Erythroblast (primary cell): ENCODE data around the gene UGT1A4.
A peak's percentile ranks its signal among the peaks of the same experiment; 100 is the strongest.
"Not testable (repeated sequence)": the region's sequence is repeated elsewhere in the genome, so short reads cannot be mapped to it uniquely, and the experiment has no call there.

Experiments
- DNase-seq, 2 experiments: peaks; one replicate each; lab custom pipeline; 2025; lab: John Stamatoyannopoulos, UW
- GATA1 ChIP-seq: IDR thresholded peaks from 2 replicates; pipeline ENCODE4 v1.6.1; 2011; ENCODE audit warnings: low read depth, mild to moderate bottlenecking, control low read depth, low read length, moderate library complexity
- POLR2A ChIP-seq: IDR thresholded peaks from 2 replicates; pipeline ENCODE4 v1.6.1; 2011; ENCODE audit warnings: mild to moderate bottlenecking, low read length

Gene UGT1A4

GRCh38 chr2:233711312-233712008, 7.1 kb upstream of the UGT1A4 start:
- no peak for TF ChIP-seq GATA1
- no peak for TF ChIP-seq POLR2A
- DNase-seq = peak; percentile 67 to 82

DNA sequence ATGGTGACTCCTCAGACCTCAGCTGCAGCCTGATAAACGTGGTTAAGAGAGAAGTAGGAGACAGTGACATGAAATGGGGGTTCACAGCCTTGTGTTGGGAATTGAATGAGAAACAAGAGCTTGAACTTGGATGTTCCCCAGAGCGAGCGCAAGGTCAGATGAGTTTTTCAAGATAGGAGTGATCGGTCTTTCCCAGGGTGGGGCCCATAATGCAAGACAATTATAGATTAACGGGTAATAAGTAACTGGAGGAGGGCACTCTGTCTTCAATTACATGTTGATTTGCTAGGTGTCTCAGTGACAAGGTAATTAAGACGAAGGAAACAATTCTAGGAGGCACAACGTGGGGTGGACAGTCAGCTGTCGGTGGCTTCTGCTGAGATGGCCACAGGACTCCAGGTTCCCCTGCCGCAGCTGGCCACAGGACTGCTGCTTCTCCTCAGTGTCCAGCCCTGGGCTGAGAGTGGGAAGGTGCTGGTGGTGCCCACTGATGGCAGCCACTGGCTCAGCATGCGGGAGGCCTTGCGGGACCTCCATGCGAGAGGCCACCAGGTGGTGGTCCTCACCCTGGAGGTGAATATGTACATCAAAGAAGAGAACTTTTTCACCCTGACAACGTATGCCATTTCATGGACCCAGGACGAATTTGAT, 5.8 kb upstream of the UGT1A4 start, which contains the start of gene UGT1A5:
Gene UGT1A5, plus strand, starts transcription at position 297 of the 651 bp plus-strand sequence. Its CDS starts 85 bp downstream, at position 382.
- TF ChIP-seq GATA1 (no peak), POLR2A (no peak)
- no peak for DNase-seq

DNA sequence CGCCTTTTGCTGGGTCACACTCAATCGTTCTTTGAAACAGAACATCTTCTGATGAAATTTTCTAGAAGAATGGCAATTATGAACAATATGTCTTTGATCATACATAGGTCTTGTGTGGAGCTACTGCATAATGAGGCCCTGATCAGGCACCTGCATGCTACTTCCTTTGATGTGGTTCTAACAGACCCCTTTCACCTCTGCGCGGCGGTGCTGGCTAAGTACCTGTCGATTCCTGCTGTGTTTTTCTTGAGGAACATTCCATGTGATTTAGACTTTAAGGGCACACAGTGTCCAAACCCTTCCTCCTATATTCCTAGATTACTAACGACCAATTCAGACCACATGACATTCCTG, 5.3 kb upstream of the UGT1A4 start:
- no peak for TF ChIP-seq POLR2A
- TF ChIP-seq GATA1 = no peak
- no peak for DNase-seq

GRCh38 chr2:233714121-233714520, 4.4 kb upstream of the UGT1A4 start:
- DNase-seq = no peak
- TF ChIP-seq GATA1 (no peak), POLR2A (no peak)

GRCh38 chr2:233728723-233729301, 10.3 kb downstream of the UGT1A4 start, which contains the start of gene UGT1A3:
Gene UGT1A3 (plus strand): TSS chr2:233729042. CDS start chr2:233729127, 85 bp downstream.
- TF ChIP-seq POLR2A (no peak), GATA1 (no peak)

GRCh38 chr2:233736868-233737653, 18.5 kb downstream of the UGT1A4 start:
- DNase-seq = not testable (repeated sequence)

More at GRCh38 chr2:233728723-233729301, 10.3 kb downstream of the UGT1A4 start, which contains the start of gene UGT1A3:
- DNase-seq = no peak

GRCh38 chr2:233740870-233741269, 22.3 kb downstream of the UGT1A4 start:
- no peak for TF ChIP-seq POLR2A
- TF ChIP-seq GATA1 = no peak
- DNase-seq = no peak

- DNase-seq = no peak
- TF ChIP-seq POLR2A (no peak), GATA1 (no peak)
Observed at GRCh38 chr2:233743464-233744259, 25.1 kb downstream of the UGT1A4 start.

GRCh38 chr2:233745073-233745755, 26.7 kb downstream of the UGT1A4 start:
- no peak for DNase-seq
- TF ChIP-seq GATA1 (no peak), POLR2A (no peak)

- not testable (repeated sequence) for DNase-seq
Observed at GRCh38 chr2:233745838-233746237, 27.3 kb downstream of the UGT1A4 start.

DNA sequence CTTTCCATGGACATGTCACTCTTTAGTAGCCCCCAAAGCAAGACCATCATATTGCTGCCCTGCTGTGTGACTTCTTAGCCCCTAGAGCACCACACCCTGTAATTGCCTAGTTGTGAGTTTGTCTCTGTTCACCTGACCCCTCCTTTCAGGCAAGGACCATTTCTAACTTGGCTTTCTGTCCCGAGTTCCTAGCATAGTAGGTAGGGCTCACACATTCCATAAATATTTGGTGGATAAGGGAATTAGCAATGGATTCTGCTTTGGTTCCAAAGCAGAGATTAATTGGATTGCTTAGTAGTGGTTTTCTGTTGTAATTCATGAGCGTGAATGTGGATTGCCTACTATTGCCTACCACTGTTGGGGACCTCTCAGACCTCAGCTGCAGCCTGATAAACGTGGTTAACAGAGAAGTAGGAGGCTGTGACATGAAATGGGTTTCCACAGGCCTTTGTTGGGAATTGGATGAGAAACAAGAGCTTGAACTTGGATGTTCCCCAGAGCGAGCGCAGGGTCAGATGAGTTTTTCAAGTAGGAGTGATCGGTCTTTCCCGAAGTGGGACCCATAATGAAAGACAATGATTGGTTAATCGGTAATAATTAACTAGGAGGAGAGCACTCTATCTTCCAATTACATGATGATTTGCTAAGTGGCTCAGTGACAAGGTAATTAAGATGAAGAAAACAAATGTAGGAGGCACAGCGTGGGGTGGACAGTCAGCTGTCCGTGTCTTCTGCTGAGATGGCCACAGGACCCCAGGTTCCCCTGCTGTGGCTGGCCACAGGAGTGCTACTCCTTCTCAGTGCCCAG, 28.1 kb downstream of the UGT1A4 start:
- DNase-seq = no peak
- TF ChIP-seq GATA1 = no peak
- TF ChIP-seq POLR2A = no peak

GRCh38 chr2:233747283-233747544, 28.7 kb downstream of the UGT1A4 start:
- no peak for TF ChIP-seq POLR2A
- no peak for DNase-seq

DNA sequence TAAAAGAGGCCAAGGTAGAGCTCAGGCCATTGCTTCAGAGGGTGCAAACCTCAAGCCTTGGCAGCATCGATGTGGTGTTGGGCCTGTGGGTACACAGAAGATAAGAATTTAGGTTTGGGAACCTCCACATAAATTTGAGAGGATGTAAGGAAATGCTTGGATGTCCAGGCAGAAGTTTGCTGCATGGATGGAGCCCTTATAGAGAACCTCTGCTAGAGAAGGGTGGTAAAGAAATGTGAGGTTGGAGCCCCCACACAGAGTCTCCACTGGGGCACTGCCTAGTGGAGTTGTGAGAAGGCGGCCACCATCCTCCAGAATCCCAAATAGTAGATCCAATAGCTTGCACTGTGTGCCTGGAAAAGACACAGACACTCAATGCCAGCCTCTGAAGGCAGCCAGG, 32.2 kb downstream of the UGT1A4 start:
- DNase-seq = not testable (repeated sequence)

- not testable (repeated sequence) for DNase-seq
Observed at GRCh38 chr2:233751212-233752009, 32.9 kb downstream of the UGT1A4 start.
